Endothelial cell of umbilical vein (primary cell): ENCODE measurements around the gene KDM3A.

Source experiments
- CTCF ChIP-seq, 2 donors: IDR thresholded peaks; 1 replicate in 1 of 2; 2 replicates in 1 of 2; pipeline ENCODE4 v1.5.1; 2011; ENCODE audit warnings: low read length in 2 of 2, mild to moderate bottlenecking in 2 of 2, moderate library complexity in 2 of 2, control low read depth in 1 of 2, inconsistent platforms in 1 of 2, low read depth in 1 of 2; ENCODE audit not compliant: insufficient read depth in 1 of 2; ENCODE audit errors: extremely low read depth in 1 of 2
- EZH2 ChIP-seq: IDR thresholded peaks from 2 replicates; pipeline ENCODE4 v1.6.1; 2012; ENCODE audit warnings: borderline replicate concordance, low read depth, mild to moderate bottlenecking, moderate library complexity, low read length, inconsistent platforms; ENCODE audit not compliant: severe bottlenecking
- GATA2 ChIP-seq: IDR thresholded peaks from 2 replicates; pipeline ENCODE4 v1.7.0; 2011; ENCODE audit warnings: low read depth, mild to moderate bottlenecking, moderate library complexity, mixed read lengths, low read length; ENCODE audit not compliant: insufficient read length, insufficient read depth
- JUN ChIP-seq: IDR thresholded peaks from 2 replicates; pipeline ENCODE4 v1.6.1; 2011; ENCODE audit warnings: borderline replicate concordance, low read depth; ENCODE audit not compliant: insufficient read length, insufficient read depth
- MAX ChIP-seq: IDR thresholded peaks from 2 replicates; pipeline ENCODE4 v1.6.1; 2011; ENCODE audit not compliant: insufficient read depth, insufficient read length
- MYC ChIP-seq: IDR thresholded peaks from one replicate; pipeline ENCODE4 v1.6.1; 2011; ENCODE audit warnings: mild to moderate bottlenecking, low read depth, low read length
- POLR2A ChIP-seq: IDR thresholded peaks from 2 replicates; pipeline ENCODE4 v1.6.1; 2012; ENCODE audit warnings: low read depth, mild to moderate bottlenecking, control low read depth, low read length

- TF ChIP-seq CTCF (IDR thresholded peaks at IDR 0.05; ENCODE audit: extremely low read depth in 1 of 2, insufficient read depth in 1 of 2, low read depth in 1 of 2, low read length in 2 of 2) (no peak), MYC (no peak), JUN (no peak), POLR2A (no peak), GATA2 (no peak), MAX (no peak), EZH2 (no peak)
Observed at GRCh38 chr2:86492048-86492453, 50.9 kb downstream of the KDM3A start.
